OCI-LY7 (cell line): ENCODE results near the gene HS3ST1. TPM values are rescaled to one million over a fixed set of nuclear protein-coding genes. Genes with fewer than 3 reads are reported as not detected.

ENCODE experiments used
- BruUV-seq: library from RNA; stranded (reverse); fragments of 400-500 nt; replicated peaks from 2 replicates; lab custom pipeline; 2021; lab: Mats Ljungman, UMichigan
- CTCF ChIA-PET: fragments of 300-600 bp; sonication (Branson Sonifier 250); formaldehyde crosslinking; loops from one replicate; lab custom pipeline; 2022; ENCODE audit warnings: antibody characterized with exemption; ENCODE audit not compliant: unreplicated experiment; lab: Charles Lee
- POLR2A ChIA-PET: fragments of 300-600 bp; sonication (Branson Sonifier 250); formaldehyde crosslinking; loops from one replicate; lab custom pipeline; 2022; ENCODE audit warnings: antibody characterized with exemption; lab: Charles Lee
- DNase-seq: peaks from one replicate; pipeline ENCODE4 v3.0.0-alpha.2; 2015; ENCODE audit warnings: low spot score
- H2AFZ ChIP-seq: fragments of 200-600 bp; sonication (generic), shearing (Covaris generic); 2 replicates; pipeline ENCODE4 v1.6.1; 2014; ENCODE audit warnings: mild to moderate bottlenecking, antibody characterized with exemption, low read length, moderate library complexity
- H3K27ac ChIP-seq: fragments of 200-600 bp; sonication (generic); 2 replicates; pipeline ENCODE4 v1.5.1; 2014; ENCODE audit warnings: mixed run types, low read depth, mild to moderate bottlenecking, moderate library complexity, low read length, inconsistent platforms; ENCODE audit not compliant: poor library complexity, severe bottlenecking
- H3K36me3 ChIP-seq: fragments of 200-600 bp; sonication (generic); 2 replicates; pipeline ENCODE4 v1.6.1; 2014; ENCODE audit warnings: mild to moderate bottlenecking, antibody characterized with exemption, low read length, moderate library complexity, mixed read lengths; ENCODE audit not compliant: insufficient read depth
- H3K4me1 ChIP-seq: fragments of 200-600 bp; sonication (generic); 2 replicates; pipeline ENCODE4 v1.5.1; 2014; ENCODE audit warnings: mild to moderate bottlenecking, low read length; ENCODE audit not compliant: insufficient read depth, poor library complexity, severe bottlenecking
- H3K4me2 ChIP-seq: fragments of 200-600 bp; sonication (generic); 2 replicates; pipeline ENCODE4 v1.6.1; 2014; ENCODE audit warnings: mild to moderate bottlenecking, low read length
- H3K4me3 ChIP-seq: fragments of 200-600 bp; sonication (generic); 2 replicates; pipeline ENCODE4 v1.5.1; 2014; ENCODE audit warnings: mild to moderate bottlenecking, low read depth, low read length; ENCODE audit not compliant: poor library complexity, severe bottlenecking
- H3K79me2 ChIP-seq: fragments of 200-600 bp; sonication (generic); 2 replicates; pipeline ENCODE4 v1.6.1; 2016; ENCODE audit warnings: low read depth, mild to moderate bottlenecking, low read length, moderate library complexity, mixed read lengths; ENCODE audit not compliant: insufficient read depth
- H3K9me2 ChIP-seq: fragments of 200-600 bp; sonication (generic); 2 replicates; pipeline ENCODE4 v1.6.1; 2016; ENCODE audit warnings: mild to moderate bottlenecking, low read length, mixed read lengths; ENCODE audit not compliant: insufficient read depth
- H3K9me3 ChIP-seq: fragments of 200-600 bp; sonication (generic); 2 replicates; pipeline ENCODE4 v1.6.1; 2014; ENCODE audit warnings: mild to moderate bottlenecking, mixed run types, low read length, mixed read lengths
- H4K20me1 ChIP-seq: fragments of 200-600 bp; sonication (generic); 2 replicates; pipeline ENCODE4 v1.6.1; 2014; ENCODE audit warnings: mild to moderate bottlenecking, antibody characterized with exemption, low read length, moderate library complexity, mixed read lengths; ENCODE audit not compliant: insufficient read depth
- EZH2phosphoT487 ChIP-seq: fragments of 200-600 bp; sonication (generic); IDR thresholded peaks from 2 replicates; pipeline ENCODE4 v1.6.1; 2018; ENCODE audit warnings: low read depth, borderline replicate concordance, mild to moderate bottlenecking, mixed run types, antibody characterized with exemption, low read length, moderate library complexity, mixed read lengths
- intact Hi-C: fragments of 100-400 bp; cut with micrococcal nuclease; formaldehyde crosslinking; loops from one replicate; pipeline ENCODE4 v1.10.0; 2022; ENCODE audit not compliant: unreplicated experiment
- total RNA-seq, 2 experiments: library from RNA; depleted of rRNA in 1 of 2; stranded (reverse); fragments of >200 nt in 1 of 2; shearing (Covaris generic) in 1 of 2; gene quantifications; 2 replicates each; pipeline ENCODE4 v1.2.3, GENCODE V29; 2014 to 2022
- TF ChIP-seq, protein P1 (sequence below): fragments of 200-600 bp; sonication (generic); conservative IDR thresholded peaks from 2 replicates; pipeline ENCODE4 v1.5.1; 2014; ENCODE audit warnings: mild to moderate bottlenecking, antibody characterized with exemption, low read length, moderate library complexity, mixed read lengths

The HS3ST1 gene
- total RNA-seq, 2 experiments from 2014 or later, result not detected

- ChIA-PET CTCF (no interaction called here), POLR2A (no interaction called here)
- TF ChIP-seq EZH2phosphoT487, result no peak
- TF ChIP-seq, protein P1, sequence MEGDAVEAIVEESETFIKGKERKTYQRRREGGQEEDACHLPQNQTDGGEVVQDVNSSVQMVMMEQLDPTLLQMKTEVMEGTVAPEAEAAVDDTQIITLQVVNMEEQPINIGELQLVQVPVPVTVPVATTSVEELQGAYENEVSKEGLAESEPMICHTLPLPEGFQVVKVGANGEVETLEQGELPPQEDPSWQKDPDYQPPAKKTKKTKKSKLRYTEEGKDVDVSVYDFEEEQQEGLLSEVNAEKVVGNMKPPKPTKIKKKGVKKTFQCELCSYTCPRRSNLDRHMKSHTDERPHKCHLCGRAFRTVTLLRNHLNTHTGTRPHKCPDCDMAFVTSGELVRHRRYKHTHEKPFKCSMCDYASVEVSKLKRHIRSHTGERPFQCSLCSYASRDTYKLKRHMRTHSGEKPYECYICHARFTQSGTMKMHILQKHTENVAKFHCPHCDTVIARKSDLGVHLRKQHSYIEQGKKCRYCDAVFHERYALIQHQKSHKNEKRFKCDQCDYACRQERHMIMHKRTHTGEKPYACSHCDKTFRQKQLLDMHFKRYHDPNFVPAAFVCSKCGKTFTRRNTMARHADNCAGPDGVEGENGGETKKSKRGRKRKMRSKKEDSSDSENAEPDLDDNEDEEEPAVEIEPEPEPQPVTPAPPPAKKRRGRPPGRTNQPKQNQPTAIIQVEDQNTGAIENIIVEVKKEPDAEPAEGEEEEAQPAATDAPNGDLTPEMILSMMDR, result no peak
- no peak overlapping the region for H3K4me2 ChIP-seq
- H3K9me3 ChIP-seq, result no peaks in the 10 kb centered on the region
- BruUV-seq, result no TSS peak
- no peaks in the 10 kb centered on the region for H3K4me1 ChIP-seq
- H3K36me3 ChIP-seq, result no peaks in the 10 kb centered on the region
- no peaks in the 10 kb centered on the region for H3K9me2 ChIP-seq
- H3K4me3 ChIP-seq, result no peak overlapping the region
- no peak overlapping the region for H3K27ac ChIP-seq
- H3K79me2 ChIP-seq, result no peaks in the 10 kb centered on the region
- no peak overlapping the region for H2AFZ ChIP-seq
- H4K20me1 ChIP-seq, result no peaks in the 10 kb centered on the region
- no peak for DNase-seq
- intact Hi-C loops, result no loop called here
Observed at GRCh38 chr4:11472535-11472934, 43.8 kb upstream of the HS3ST1 start.

DNA sequence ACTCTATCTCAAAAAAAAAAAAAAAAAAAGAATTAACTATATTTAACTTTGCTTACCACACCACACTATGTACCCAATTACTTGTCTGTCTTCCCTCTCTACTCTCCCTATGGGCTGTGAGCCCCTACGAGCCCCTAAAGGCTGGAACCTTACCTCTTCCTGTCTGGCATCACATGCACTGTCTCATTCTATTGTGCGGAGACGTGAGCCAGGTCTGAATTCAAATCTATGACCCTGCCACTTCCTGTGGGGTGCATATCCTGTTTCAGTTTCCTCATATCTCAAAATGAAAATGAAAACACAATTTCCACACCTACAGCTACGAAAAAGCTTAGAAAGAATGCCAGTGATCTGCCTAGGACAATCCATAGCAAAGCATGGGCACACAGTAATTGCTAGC is 42.9 kb upstream of the HS3ST1 start:
- no peaks in the 10 kb centered on the region for H3K36me3 ChIP-seq
- H3K79me2 ChIP-seq, result no peaks in the 10 kb centered on the region
- TF ChIP-seq, protein P1, result no peak
- TF ChIP-seq EZH2phosphoT487, result no peak
- no peaks in the 10 kb centered on the region for H3K9me2 ChIP-seq
- no peaks in the 10 kb centered on the region for H3K4me1 ChIP-seq
- H3K4me3 ChIP-seq, result no peak overlapping the region
- intact Hi-C loops, result no loop called here
- no peak for DNase-seq
- ChIA-PET POLR2A (no interaction called here), CTCF (no interaction called here)
- H3K27ac ChIP-seq, result no peak overlapping the region
- H2AFZ ChIP-seq, result no peak overlapping the region; the same call in 1 of the 2 replicates
- no peaks in the 10 kb centered on the region for H4K20me1 ChIP-seq
- no peaks in the 10 kb centered on the region for H3K9me3 ChIP-seq
- no peak overlapping the region for H3K4me2 ChIP-seq
- no TSS peak for BruUV-seq

- intact Hi-C loops, result no loop called here
- Histone ChIP-seq H3K79me2 (no peaks in the 10 kb centered on the region), H3K27ac (no peak overlapping the region), H3K36me3 (no peaks in the 10 kb centered on the region), H3K9me2 (no peaks in the 10 kb centered on the region), H3K4me2 (no peak overlapping the region), H3K9me3 (no peaks in the 10 kb centered on the region), H3K4me3 (no peak overlapping the region), H4K20me1 (no peaks in the 10 kb centered on the region), H2AFZ (no peak overlapping the region), H3K4me1 (no peaks in the 10 kb centered on the region)
- DNase-seq, result no peak
- CTCF ChIA-PET, result no interaction called here
- TF ChIP-seq, protein P1, result no peak
- no peak for TF ChIP-seq EZH2phosphoT487
- POLR2A ChIA-PET, result no interaction called here
- BruUV-seq, result no TSS peak
Observed at GRCh38 chr4:11471046-11471441, 42.4 kb upstream of the HS3ST1 start.
